Parathyroid adenoma (tissue), 2 donors: ENCODE measurements around the gene OTOR.

ENCODE experiments used
- H2AFZ ChIP-seq: fragments of 300-600 bp; sonication (generic); one replicate; pipeline ENCODE4 v1.7.0; 2017; ENCODE audit warnings: antibody characterized with exemption, mild to moderate bottlenecking
- H3K27ac ChIP-seq: fragments of 300-600 bp; sonication (generic); one replicate; pipeline ENCODE4 v1.7.0; 2017
- H3K27me3 ChIP-seq: fragments of 300-600 bp; sonication (generic); one replicate; pipeline ENCODE4 v1.7.0; 2017; ENCODE audit warnings: low read length; ENCODE audit not compliant: control insufficient read depth, insufficient read depth
- H3K36me3 ChIP-seq: fragments of 300-600 bp; sonication (generic); one replicate; pipeline ENCODE4 v1.7.0; 2017; ENCODE audit warnings: low read length; ENCODE audit not compliant: control insufficient read depth, insufficient read depth
- H3K4me1 ChIP-seq: fragments of 300-600 bp; sonication (generic); one replicate; pipeline ENCODE4 v1.7.0; 2017; ENCODE audit warnings: control low read depth
- H3K4me2 ChIP-seq: fragments of 300-600 bp; sonication (generic); one replicate; pipeline ENCODE4 v1.7.0; 2017; ENCODE audit warnings: low read length
- H3K4me3 ChIP-seq: fragments of 300-600 bp; sonication (generic); one replicate; pipeline ENCODE4 v1.7.0; 2017; ENCODE audit warnings: low read depth, low read length
- H3K79me2 ChIP-seq: fragments of 300-600 bp; sonication (generic); one replicate; pipeline ENCODE4 v1.7.0; 2017; ENCODE audit warnings: control low read depth
- H3K9ac ChIP-seq: fragments of 300-600 bp; sonication (generic); one replicate; pipeline ENCODE4 v1.7.0; 2017; ENCODE audit warnings: mild to moderate bottlenecking
- H3K9me3 ChIP-seq: fragments of 300-600 bp; sonication (generic); one replicate; pipeline ENCODE4 v1.7.0; 2017; ENCODE audit warnings: low read length; ENCODE audit not compliant: control insufficient read depth
- CTCF ChIP-seq: fragments of 300-600 bp; sonication (generic); IDR thresholded peaks from one replicate; pipeline ENCODE4 v1.7.0; 2017; ENCODE audit warnings: antibody characterized with exemption, mild to moderate bottlenecking
- donor health status: primary hyperparathyroidism.

Gene OTOR

DNA sequence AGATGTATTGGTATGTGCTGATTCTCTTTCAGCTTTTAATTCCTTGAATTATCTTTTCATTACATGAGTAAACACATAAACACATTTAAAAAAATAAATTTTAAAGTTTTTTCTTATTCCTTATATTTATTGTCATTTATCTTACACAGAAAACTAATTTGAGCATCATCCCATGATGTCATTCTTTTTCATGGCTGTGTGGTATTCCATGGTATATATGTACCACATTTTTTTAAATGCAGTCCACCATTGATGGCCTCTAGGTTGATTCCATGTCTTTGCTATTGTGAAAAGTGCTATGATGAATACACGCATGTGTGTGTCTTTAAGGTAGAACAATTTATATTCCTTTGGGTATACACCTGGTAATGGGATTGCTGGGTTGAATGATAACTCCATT, 33.3 kb downstream of the OTOR start:
- H3K4me1 ChIP-seq = no peaks in the 10 kb centered on the region
- H3K4me2 ChIP-seq = no peak overlapping the region
- TF ChIP-seq CTCF = no peak
- no peaks in the 10 kb centered on the region for H3K9me3 ChIP-seq
- H3K27ac ChIP-seq = no peak overlapping the region
- no peak overlapping the region for H2AFZ ChIP-seq
- no peaks in the 10 kb centered on the region for H3K79me2 ChIP-seq
- H3K9ac ChIP-seq = no peak overlapping the region
- no peak overlapping the region for H3K4me3 ChIP-seq
- no peaks in the 10 kb centered on the region for H3K36me3 ChIP-seq
- no peaks in the 10 kb centered on the region for H3K27me3 ChIP-seq

DNA sequence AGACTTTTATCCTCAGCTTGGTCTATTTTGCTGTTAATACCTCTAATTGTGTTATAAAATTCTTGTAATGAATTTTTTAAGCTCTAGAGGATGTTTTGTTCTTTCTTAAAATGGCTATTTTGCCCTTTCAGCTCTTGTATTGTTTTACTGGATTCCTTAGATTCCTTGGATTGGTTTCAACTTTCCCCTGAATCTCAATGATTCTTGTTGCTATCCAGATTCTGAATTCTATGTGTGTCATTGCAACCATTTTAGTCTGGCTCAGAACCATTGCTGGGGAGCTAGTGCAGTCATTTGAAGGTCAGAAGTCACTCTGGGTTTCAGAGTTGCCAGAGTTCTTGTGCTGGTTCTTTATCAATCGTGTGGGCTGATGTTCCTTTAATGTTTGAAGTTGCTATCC, 37.1 kb downstream of the OTOR start:
- Histone ChIP-seq H3K27ac (no peak overlapping the region), H3K4me2 (no peak overlapping the region), H3K27me3 (no peaks in the 10 kb centered on the region), H3K4me1 (no peaks in the 10 kb centered on the region), H3K9me3 (no peaks in the 10 kb centered on the region), H3K79me2 (no peaks in the 10 kb centered on the region), H3K4me3 (no peak overlapping the region), H3K9ac (no peak overlapping the region), H2AFZ (no peak overlapping the region), H3K36me3 (no peaks in the 10 kb centered on the region)
- no peak for TF ChIP-seq CTCF
